Hair follicular keratinocyte (primary cell): ENCODE results near the gene IL7R. TPM values are rescaled to one million over a fixed set of nuclear protein-coding genes. Genes with fewer than 3 reads are reported as not detected.

Source experiments
- total RNA-seq: library from RNA; depleted of rRNA; stranded (reverse); fragments of >200 nt; gene quantifications from 2 replicates; pipeline ENCODE4 v1.2.3, GENCODE V29; 2015

The IL7R gene, protein sequence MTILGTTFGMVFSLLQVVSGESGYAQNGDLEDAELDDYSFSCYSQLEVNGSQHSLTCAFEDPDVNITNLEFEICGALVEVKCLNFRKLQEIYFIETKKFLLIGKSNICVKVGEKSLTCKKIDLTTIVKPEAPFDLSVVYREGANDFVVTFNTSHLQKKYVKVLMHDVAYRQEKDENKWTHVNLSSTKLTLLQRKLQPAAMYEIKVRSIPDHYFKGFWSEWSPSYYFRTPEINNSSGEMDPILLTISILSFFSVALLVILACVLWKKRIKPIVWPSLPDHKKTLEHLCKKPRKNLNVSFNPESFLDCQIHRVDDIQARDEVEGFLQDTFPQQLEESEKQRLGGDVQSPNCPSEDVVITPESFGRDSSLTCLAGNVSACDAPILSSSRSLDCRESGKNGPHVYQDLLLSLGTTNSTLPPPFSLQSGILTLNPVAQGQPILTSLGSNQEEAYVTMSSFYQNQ
- 4.1 and 5.5 TPM in 2 replicates for total RNA-seq

GRCh38 chr5:35856765-35857351 lies at the start of gene IL7R:
TSS of gene IL7R (plus strand) at chr5:35856891. CDS start at chr5:35856978, 87 bp downstream.

Other genes with a start within 250 kb of the IL7R start
- 0.46 and 2.3 TPM in 2 replicates for gene SPEF2, start 239.0 kb upstream of the IL7R start, total RNA-seq
- gene CAPSL, start 81.7 kb downstream of the IL7R start, total RNA-seq = not detected in 2 replicates
- not detected in 2 replicates for gene UGT3A1, start 134.5 kb downstream of the IL7R start, total RNA-seq
- 0.08 and 0.30 TPM in 2 replicates for gene UGT3A2, start 210.0 kb downstream of the IL7R start, total RNA-seq